Measurements from ENCODE around the gene SEC61G. TPM values are rescaled to one million over a fixed set of nuclear protein-coding genes. Genes with fewer than 3 reads are reported as not detected.

SEC61G gene
- total and polyA plus RNA-seq, 12 donors = 73.7 to 578 (median 91.7) TPM

- peaks cover 0 to 58% (median 30%) of the 10 kb centered on the region in 9 donors for H3K36me3 ChIP-seq
- DNase-seq (no peak), ATAC-seq (no peak)
- 97% methylated on average over 5 of the region's 5 CpGs for WGBS, 2 donors
- no peaks in the 10 kb centered on the region for H3K4me1 ChIP-seq
- intact Hi-C loops (cut with DNase I) = no loop called here
- TF ChIP-seq, protein P1, sequence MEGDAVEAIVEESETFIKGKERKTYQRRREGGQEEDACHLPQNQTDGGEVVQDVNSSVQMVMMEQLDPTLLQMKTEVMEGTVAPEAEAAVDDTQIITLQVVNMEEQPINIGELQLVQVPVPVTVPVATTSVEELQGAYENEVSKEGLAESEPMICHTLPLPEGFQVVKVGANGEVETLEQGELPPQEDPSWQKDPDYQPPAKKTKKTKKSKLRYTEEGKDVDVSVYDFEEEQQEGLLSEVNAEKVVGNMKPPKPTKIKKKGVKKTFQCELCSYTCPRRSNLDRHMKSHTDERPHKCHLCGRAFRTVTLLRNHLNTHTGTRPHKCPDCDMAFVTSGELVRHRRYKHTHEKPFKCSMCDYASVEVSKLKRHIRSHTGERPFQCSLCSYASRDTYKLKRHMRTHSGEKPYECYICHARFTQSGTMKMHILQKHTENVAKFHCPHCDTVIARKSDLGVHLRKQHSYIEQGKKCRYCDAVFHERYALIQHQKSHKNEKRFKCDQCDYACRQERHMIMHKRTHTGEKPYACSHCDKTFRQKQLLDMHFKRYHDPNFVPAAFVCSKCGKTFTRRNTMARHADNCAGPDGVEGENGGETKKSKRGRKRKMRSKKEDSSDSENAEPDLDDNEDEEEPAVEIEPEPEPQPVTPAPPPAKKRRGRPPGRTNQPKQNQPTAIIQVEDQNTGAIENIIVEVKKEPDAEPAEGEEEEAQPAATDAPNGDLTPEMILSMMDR (IDR thresholded peaks at IDR 0.05) = no peak
- H3K9me3 ChIP-seq = no peaks in the 10 kb centered on the region
- no peak overlapping the region for H3K27ac ChIP-seq
- H3K4me3 ChIP-seq = no peak overlapping the region
- no peaks in the 10 kb centered on the region for H3K27me3 ChIP-seq
These were observed 11.8 kb downstream of the SEC61G start for GRCh38 chr7:54747234-54747633.

DNA sequence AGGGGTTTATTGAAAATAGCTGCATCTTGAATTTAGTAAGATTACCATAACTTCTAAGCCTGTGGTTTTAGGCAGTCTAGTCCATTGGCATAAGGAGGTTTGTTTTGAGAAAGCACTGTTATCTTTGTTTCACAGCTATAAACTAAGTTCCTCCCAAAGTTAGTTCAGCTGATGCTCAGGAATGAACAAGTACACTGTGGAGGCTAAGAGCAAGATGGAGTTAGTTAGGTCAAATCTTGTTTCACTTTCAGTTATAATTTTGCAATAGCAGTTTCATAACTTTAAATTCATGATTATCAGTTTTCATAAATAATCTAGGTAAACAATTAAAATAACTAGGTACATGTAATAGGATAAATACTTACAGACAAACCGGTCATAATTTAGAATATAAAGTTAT is 15.4 kb downstream of the SEC61G start:
- 98 to 99% methylated on average over 1 of the region's 1 CpG for WGBS, 2 donors
- ATAC-seq = no peak
- H3K27ac ChIP-seq = no peak overlapping the region
- no peaks in the 10 kb centered on the region for H3K27me3 ChIP-seq
- peaks cover 0 to 22% (median 6%) of the 10 kb centered on the region in 9 donors for H3K36me3 ChIP-seq
- DNase-seq = no peak
- no peak overlapping the region for H3K4me3 ChIP-seq
- intact Hi-C loops (cut with DNase I) = no loop called here
- no peaks in the 10 kb centered on the region for H3K9me3 ChIP-seq
- TF ChIP-seq, protein P1 (IDR thresholded peaks at IDR 0.05) = no peak
- H3K4me1 ChIP-seq = no peaks in the 10 kb centered on the region

DNA sequence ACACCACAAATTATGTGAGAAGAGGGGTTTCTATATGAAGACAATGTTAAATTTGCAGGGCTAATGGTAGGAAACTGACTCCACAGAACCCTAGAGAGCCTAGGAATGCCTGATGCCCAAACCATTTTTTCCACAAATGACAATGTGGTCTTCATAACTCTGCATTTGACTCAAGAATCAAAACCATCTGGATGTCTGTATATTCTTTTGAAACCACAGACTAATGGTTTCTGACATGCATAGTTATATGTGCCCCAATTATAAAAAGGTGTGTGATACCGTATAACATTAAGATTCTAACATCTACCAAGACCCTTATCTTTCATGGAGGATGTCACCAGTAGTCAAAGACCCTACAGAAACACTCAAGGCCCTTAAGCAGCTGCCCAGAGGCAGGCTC is 20.3 kb downstream of the SEC61G start:
- Histone ChIP-seq H3K27ac (no peak overlapping the region), H3K36me3 (no peaks in the 10 kb centered on the region), H3K4me3 (no peak overlapping the region), H3K27me3 (no peaks in the 10 kb centered on the region), H3K4me1 (no peaks in the 10 kb centered on the region), H3K9me3 (no peaks in the 10 kb centered on the region)
- intact Hi-C loops (cut with DNase I) = no loop called here
- no peak for DNase-seq
- no peak for ATAC-seq
- TF ChIP-seq, protein P1 (IDR thresholded peaks at IDR 0.05) = no peak
- WGBS, 2 donors = 88 to 90% methylated on average over 1 of the region's 1 CpG

DNA sequence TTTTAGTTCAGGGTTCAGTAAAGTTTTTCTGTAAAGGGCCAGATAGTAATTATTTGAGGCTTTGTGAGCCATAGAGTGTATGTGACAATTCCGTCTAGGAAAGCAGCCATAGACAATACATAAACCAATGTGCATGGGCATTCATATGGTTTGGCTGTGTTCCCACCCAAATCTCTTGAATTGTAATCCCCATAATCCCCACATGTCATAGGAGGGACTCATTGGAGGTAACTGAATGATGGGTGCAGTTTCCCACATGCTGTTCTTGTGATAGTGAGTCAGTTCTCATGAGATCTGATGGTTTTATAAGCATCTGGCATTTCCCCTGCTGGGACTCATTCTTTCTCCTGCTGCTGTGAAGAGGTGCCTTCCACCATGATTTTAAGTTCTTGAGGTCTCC is 29.9 kb downstream of the SEC61G start:
- intact Hi-C loops (cut with DNase I) = no loop called here
- H3K27me3 ChIP-seq = peaks cover 0 to 3% (median 0%) of the 10 kb centered on the region in 7 donors
- H3K4me1 ChIP-seq = no peaks in the 10 kb centered on the region
- TF ChIP-seq, protein P1 (IDR thresholded peaks at IDR 0.05) = no peak
- no peak for ATAC-seq
- no peak overlapping the region for H3K27ac ChIP-seq
- no peaks in the 10 kb centered on the region for H3K36me3 ChIP-seq
- H3K4me3 ChIP-seq = no peak overlapping the region
- no peaks in the 10 kb centered on the region for H3K9me3 ChIP-seq
- WGBS, 2 donors = 88 to 97% methylated on average over 1 of the region's 1 CpG
- no peak for DNase-seq

Measured in heart right ventricle (tissue), 16 donors.